HAP-1 (cell line): Measurements from ENCODE around the gene SIM1.

Experiments used
- DNase-seq, 2 experiments: peaks; one replicate each; pipeline ENCODE4 v3.0.0-alpha.2; 2016 to 2020; ENCODE audit warnings: low spot score in 2 of 2
- H3K27me3 ChIP-seq: fragments of 250-450 bp; sonication (Bioruptor Pico); 2 replicates; pipeline ENCODE4 v1.5.1; 2020; ENCODE audit warnings: low read depth, mild to moderate bottlenecking, moderate library complexity
- H3K36me3 ChIP-seq: fragments of 250-450 bp; sonication (Bioruptor Pico); replicated peaks from 2 replicates; pipeline ENCODE4 v1.5.1; 2020; ENCODE audit warnings: mild to moderate bottlenecking
- H3K4me1 ChIP-seq: fragments of 250-450 bp; sonication (Bioruptor Pico); 2 replicates; pipeline ENCODE4 v1.5.1; 2020; ENCODE audit warnings: mild to moderate bottlenecking
- H3K4me3 ChIP-seq: fragments of 250-450 bp; sonication (Bioruptor Pico); 2 replicates; pipeline ENCODE4 v1.5.1; 2020; ENCODE audit warnings: mild to moderate bottlenecking, moderate library complexity
- H3K9me3 ChIP-seq: fragments of 250-450 bp; sonication (Bioruptor Pico); 2 replicates; pipeline ENCODE4 v1.5.1; 2020; ENCODE audit warnings: mild to moderate bottlenecking, moderate library complexity
- in situ Hi-C: fragments of 300-500 bp; cut with MboI; formaldehyde crosslinking; loops from 3 replicates; pipeline ENCODE4 v1.14.3; 2020; ENCODE audit warnings: low sequenced_read_pairs, inconsistent platforms, mixed read lengths

SIM1 gene

GRCh38 chr6:100465701-100466409 is 1.1 kb upstream of the SIM1 start:
- in situ Hi-C loops = no loop called here
- Histone ChIP-seq H3K4me1 (no peaks in the 10 kb centered on the region), H3K9me3 (no peaks in the 10 kb centered on the region; the same call in 1 of the 2 replicates), H3K27me3 (no peaks in the 10 kb centered on the region), H3K36me3 (no peaks in the 10 kb centered on the region), H3K4me3 (no peak overlapping the region)
- no peak for DNase-seq

GRCh38 chr6:100464162-100464851 is 414 bp downstream of the SIM1 start:
- no peaks in the 10 kb centered on the region; the same call in 1 of the 2 replicates for H3K9me3 ChIP-seq
- H3K4me1 ChIP-seq = no peaks in the 10 kb centered on the region
- H3K4me3 ChIP-seq = no peak overlapping the region
- no peaks in the 10 kb centered on the region for H3K27me3 ChIP-seq
- no peaks in the 10 kb centered on the region for H3K36me3 ChIP-seq
- in situ Hi-C loops = no loop called here
- no peak for DNase-seq

- H3K27me3 ChIP-seq = no peaks in the 10 kb centered on the region
- H3K4me3 ChIP-seq = no peak overlapping the region
- no peak for DNase-seq
- no peaks in the 10 kb centered on the region for H3K36me3 ChIP-seq
- H3K9me3 ChIP-seq = no peaks in the 10 kb centered on the region; the same call in 1 of the 2 replicates
- in situ Hi-C loops = no loop called here
- no peaks in the 10 kb centered on the region for H3K4me1 ChIP-seq
Measured at GRCh38 chr6:100463630-100464161, 1.0 kb downstream of the SIM1 start.

- no peaks in the 10 kb centered on the region; the same call in 1 of the 2 replicates for H3K9me3 ChIP-seq
- no peak for DNase-seq
- no peaks in the 10 kb centered on the region for H3K36me3 ChIP-seq
- no peaks in the 10 kb centered on the region for H3K27me3 ChIP-seq
- in situ Hi-C loops = no loop called here
- no peaks in the 10 kb centered on the region for H3K4me1 ChIP-seq
- no peak overlapping the region for H3K4me3 ChIP-seq
Measured at GRCh38 chr6:100462706-100463629, 1.8 kb downstream of the SIM1 start.

- no peaks in the 10 kb centered on the region; the same call in 1 of the 2 replicates for H3K9me3 ChIP-seq
- H3K36me3 ChIP-seq = no peaks in the 10 kb centered on the region
- in situ Hi-C loops = no loop called here
- H3K4me1 ChIP-seq = no peaks in the 10 kb centered on the region
- no peak overlapping the region for H3K4me3 ChIP-seq
- H3K27me3 ChIP-seq = no peaks in the 10 kb centered on the region
- DNase-seq = no peak
Measured at GRCh38 chr6:100461917-100462705, 2.6 kb downstream of the SIM1 start.

- Histone ChIP-seq H3K27me3 (no peaks in the 10 kb centered on the region), H3K4me1 (no peaks in the 10 kb centered on the region), H3K36me3 (no peaks in the 10 kb centered on the region), H3K4me3 (no peak overlapping the region), H3K9me3 (no peaks in the 10 kb centered on the region; the same call in none of the 2 replicates)
- DNase-seq = no peak
- in situ Hi-C loops = no loop called here
Measured at GRCh38 chr6:100461278-100461916, 3.3 kb downstream of the SIM1 start.

GRCh38 chr6:100460650-100461204 is 4.0 kb downstream of the SIM1 start:
- no peaks in the 10 kb centered on the region for H3K4me1 ChIP-seq
- no peak overlapping the region for H3K4me3 ChIP-seq
- H3K36me3 ChIP-seq = no peaks in the 10 kb centered on the region
- no peak for DNase-seq
- H3K9me3 ChIP-seq = no peaks in the 10 kb centered on the region; the same call in none of the 2 replicates
- in situ Hi-C loops = no loop called here
- H3K27me3 ChIP-seq = no peaks in the 10 kb centered on the region

GRCh38 chr6:100459592-100460184 is 5.0 kb downstream of the SIM1 start:
- H3K4me3 ChIP-seq = no peak overlapping the region
- no peaks in the 10 kb centered on the region for H3K4me1 ChIP-seq
- no peaks in the 10 kb centered on the region for H3K36me3 ChIP-seq
- no peaks in the 10 kb centered on the region for H3K27me3 ChIP-seq
- in situ Hi-C loops = no loop called here
- no peaks in the 10 kb centered on the region; the same call in none of the 2 replicates for H3K9me3 ChIP-seq
- DNase-seq = no peak

GRCh38 chr6:100458841-100459591 is 5.7 kb downstream of the SIM1 start:
- Histone ChIP-seq H3K9me3 (no peaks in the 10 kb centered on the region; the same call in none of the 2 replicates), H3K4me1 (no peaks in the 10 kb centered on the region), H3K36me3 (no peaks in the 10 kb centered on the region), H3K27me3 (no peaks in the 10 kb centered on the region), H3K4me3 (no peak overlapping the region)
- no peak for DNase-seq
- in situ Hi-C loops = no loop called here

- Histone ChIP-seq H3K4me1 (no peaks in the 10 kb centered on the region), H3K36me3 (no peaks in the 10 kb centered on the region), H3K27me3 (no peaks in the 10 kb centered on the region), H3K4me3 (no peak overlapping the region), H3K9me3 (no peaks in the 10 kb centered on the region; the same call in none of the 2 replicates)
- no peak for DNase-seq
- in situ Hi-C loops = no loop called here
Measured at GRCh38 chr6:100457311-100457990, 7.3 kb downstream of the SIM1 start.

GRCh38 chr6:100456908-100457235 is 7.8 kb downstream of the SIM1 start:
- no peaks in the 10 kb centered on the region; the same call in none of the 2 replicates for H3K9me3 ChIP-seq
- no peak overlapping the region for H3K4me3 ChIP-seq
- H3K4me1 ChIP-seq = no peaks in the 10 kb centered on the region
- DNase-seq = no peak
- no peaks in the 10 kb centered on the region for H3K36me3 ChIP-seq
- H3K27me3 ChIP-seq = no peaks in the 10 kb centered on the region
- in situ Hi-C loops = no loop called here
